Neural cell (in vitro differentiated cells): ENCODE data around the gene ANTXR1. TPM values are rescaled to one million over a fixed set of nuclear protein-coding genes. Genes with fewer than 3 reads are reported as not detected.

ENCODE experiments used
- H2AFZ ChIP-seq: fragments of 200-600, 300-800 bp; sonication (generic), shearing (Covaris generic); 2 replicates; pipeline ENCODE4 v1.6.0; 2014; ENCODE audit warnings: low read depth, mild to moderate bottlenecking, antibody characterized with exemption, low read length, moderate library complexity
- H3F3A ChIP-seq: fragments of 200-600 bp; shearing (Covaris generic); 2 replicates; pipeline ENCODE4 v1.6.1; 2016; ENCODE audit warnings: mild to moderate bottlenecking, moderate library complexity, mixed read lengths, antibody characterized with exemption, low read length; ENCODE audit not compliant: insufficient read depth, poor library complexity, severe bottlenecking
- H3K27ac ChIP-seq: fragments of 200-600, 300-800 bp; sonication (generic), shearing (Covaris generic); 2 replicates; pipeline ENCODE4 v1.5.1; 2014; ENCODE audit warnings: mild to moderate bottlenecking, low read length, moderate library complexity
- H3K27me3 ChIP-seq: fragments of 300-800, 200-600 bp; sonication (generic), shearing (Covaris generic); 2 replicates; pipeline ENCODE4 v1.6.0; 2014; ENCODE audit warnings: mild to moderate bottlenecking, low read depth, low read length, moderate library complexity; ENCODE audit not compliant: insufficient read depth
- H3K36me3 ChIP-seq: fragments of 300-800, 200-600 bp; sonication (generic), shearing (Covaris generic); 2 replicates; pipeline ENCODE4 v1.5.1; 2014; ENCODE audit warnings: mild to moderate bottlenecking, antibody characterized with exemption, low read length, moderate library complexity; ENCODE audit not compliant: insufficient read depth
- H3K4me2 ChIP-seq: fragments of 300-800, 200-600 bp; sonication (generic), shearing (Covaris generic); 2 replicates; pipeline ENCODE4 v1.6.0; 2014; ENCODE audit warnings: mild to moderate bottlenecking, low read length
- H3K4me3 ChIP-seq: fragments of 300-800, 200-600 bp; sonication (generic), shearing (Covaris generic); 2 replicates; pipeline ENCODE4 v1.5.1; 2014; ENCODE audit warnings: mild to moderate bottlenecking, low read length, moderate library complexity
- H3K79me2 ChIP-seq: fragments of 200-600 bp; shearing (Covaris generic); replicated peaks from 2 replicates; pipeline ENCODE4 v1.6.0; 2014; ENCODE audit warnings: mild to moderate bottlenecking, low read length, moderate library complexity; ENCODE audit not compliant: insufficient read depth
- H3K9ac ChIP-seq: fragments of 300-800, 200-600 bp; sonication (generic), shearing (Covaris generic); 2 replicates; pipeline ENCODE4 v1.6.1; 2016; ENCODE audit warnings: mild to moderate bottlenecking, low read length, mixed read lengths
- H3K9me2 ChIP-seq: fragments of 200-600 bp; shearing (Covaris generic); 2 replicates; pipeline ENCODE4 v1.6.1; 2016; ENCODE audit warnings: mild to moderate bottlenecking, low read length, mixed read lengths; ENCODE audit not compliant: insufficient read depth
- H3K9me3 ChIP-seq: fragments of 200-600, 300-800 bp; sonication (generic), shearing (Covaris generic); 2 replicates; pipeline ENCODE4 v1.6.1; 2016; ENCODE audit warnings: mild to moderate bottlenecking, mixed run types, low read length, moderate library complexity, mixed read lengths
- H4K20me1 ChIP-seq: fragments of 200-600 bp; shearing (Covaris generic); 2 replicates; pipeline ENCODE4 v1.6.1; 2016; ENCODE audit warnings: mild to moderate bottlenecking, mixed run types; ENCODE audit not compliant: insufficient read depth
- CTCF ChIP-seq: fragments of 450-650 bp; IDR thresholded peaks from 2 replicates; pipeline ENCODE4 v1.5.1; 2014; ENCODE audit warnings: antibody characterized with exemption, mild to moderate bottlenecking, moderate library complexity; ENCODE audit not compliant: poor library complexity, severe bottlenecking
- EP300 ChIP-seq: fragments of 450-650 bp; conservative IDR thresholded peaks from 2 replicates; pipeline ENCODE4 v1.6.1; 2014; ENCODE audit warnings: antibody characterized with exemption, mild to moderate bottlenecking, moderate library complexity; ENCODE audit not compliant: poor library complexity, severe bottlenecking
- EZH2 ChIP-seq: fragments of 200-600, 300-800 bp; shearing (Covaris generic), sonication (generic); IDR thresholded peaks from 2 replicates; pipeline ENCODE4 v1.6.1; 2014; ENCODE audit warnings: antibody characterized with exemption, low read length, borderline replicate concordance, mild to moderate bottlenecking; ENCODE audit not compliant: insufficient read depth, poor library complexity, severe bottlenecking
- MXI1 ChIP-seq: fragments of 450-650 bp; conservative IDR thresholded peaks from 2 replicates; pipeline ENCODE4 v1.6.1; 2014; ENCODE audit warnings: antibody characterized with exemption, mild to moderate bottlenecking; ENCODE audit not compliant: poor library complexity, severe bottlenecking
- POLR2AphosphoS5 ChIP-seq: IDR thresholded peaks from 2 replicates; pipeline ENCODE4 v1.6.1; 2012
- RAD21 ChIP-seq: fragments of 450-650 bp; conservative IDR thresholded peaks from 2 replicates; pipeline ENCODE4 v1.6.1; 2014; ENCODE audit warnings: antibody characterized with exemption, mild to moderate bottlenecking, moderate library complexity
- REST ChIP-seq: IDR thresholded peaks from 2 replicates; pipeline ENCODE4 v1.6.1; 2012; ENCODE audit warnings: borderline replicate concordance
- SMC3 ChIP-seq: fragments of 450-650 bp; conservative IDR thresholded peaks from 2 replicates; pipeline ENCODE4 v1.6.1; 2014; ENCODE audit warnings: antibody characterized with exemption, mild to moderate bottlenecking, moderate library complexity; ENCODE audit not compliant: poor library complexity
- TAF1 ChIP-seq: IDR thresholded peaks from 2 replicates; pipeline ENCODE4 v1.6.1; 2012; ENCODE audit warnings: low read depth
- polyA plus RNA-seq: library from polyadenylated mRNA; depleted of rRNA; stranded (reverse); fragments of >200 nt; gene quantifications from 2 replicates; pipeline ENCODE4 v1.2.3, GENCODE V29; 2014

ANTXR1 gene
- polyA plus RNA-seq, 1 donor from 2014 or later: 4.9 TPM

GRCh38 chr2:69297216-69297615 lies 284.2 kb downstream of the ANTXR1 start:
- Histone ChIP-seq H3K36me3 (no peaks in the 10 kb centered on the region), H3K9ac (no peak overlapping the region), H4K20me1 (no peaks in the 10 kb centered on the region), H3K4me3 (no peak overlapping the region), H3K79me2 (no peaks in the 10 kb centered on the region), H3K4me2 (no peak overlapping the region), H3K9me2 (no peaks in the 10 kb centered on the region), H3K27me3 (no peaks in the 10 kb centered on the region), H3K9me3 (no peaks in the 10 kb centered on the region), H2AFZ (no peak overlapping the region), H3F3A (no peaks in the 10 kb centered on the region), H3K27ac (no peak overlapping the region)
- no peak for TF ChIP-seq TAF1
- no peak for TF ChIP-seq CTCF
- no peak for TF ChIP-seq SMC3
- TF ChIP-seq RAD21: no peak
- TF ChIP-seq REST: no peak
- TF ChIP-seq POLR2AphosphoS5: no peak
- TF ChIP-seq EP300: no peak
- no peak for TF ChIP-seq EZH2
- no peak for TF ChIP-seq MXI1

GRCh38 chr2:69298261-69298660 lies 285.3 kb downstream of the ANTXR1 start:
- H3K79me2 ChIP-seq: no peaks in the 10 kb centered on the region
- H3K27ac ChIP-seq: no peak overlapping the region
- no peaks in the 10 kb centered on the region for H4K20me1 ChIP-seq
- no peaks in the 10 kb centered on the region for H3F3A ChIP-seq
- H3K4me3 ChIP-seq: no peak overlapping the region
- no peaks in the 10 kb centered on the region for H3K36me3 ChIP-seq
- H3K4me2 ChIP-seq: no peak overlapping the region
- no peak overlapping the region for H2AFZ ChIP-seq
- no peak overlapping the region for H3K9ac ChIP-seq
- no peak for TF ChIP-seq CTCF
- H3K9me3 ChIP-seq: no peaks in the 10 kb centered on the region
- no peaks in the 10 kb centered on the region for H3K27me3 ChIP-seq
- H3K9me2 ChIP-seq: no peaks in the 10 kb centered on the region
